Prostate gland (tissue), 2 donors: ENCODE data around the gene RASAL2. TPM values are rescaled to one million over a fixed set of nuclear protein-coding genes. Genes with fewer than 3 reads are reported as not detected.
"Not testable (repeated sequence)": the region's sequence is repeated elsewhere in the genome, so short reads cannot be mapped to it uniquely, and the experiment has no call there.

Source experiments
- DNase-seq: peaks from one replicate; pipeline ENCODE4 v3.0.0-alpha.2; 2019; ENCODE audit warnings: low spot score
- H3K27ac ChIP-seq, 2 donors: fragments of 200-600 bp; sonication (generic); 2 replicates each; pipeline ENCODE4 v1.5.1; 2017 to 2019
- H3K27me3 ChIP-seq: fragments of 200-600 bp; sonication (generic); replicated peaks from 2 replicates; pipeline ENCODE4 v1.5.1; 2019; ENCODE audit not compliant: insufficient read depth
- H3K36me3 ChIP-seq, 2 donors: fragments of 200-600 bp; sonication (generic); 1 replicate in 1 of 2; 2 replicates in 1 of 2; pipeline versions ENCODE4 v1.5.1 to v1.8.1; 2017 to 2019
- H3K4me1 ChIP-seq: fragments of 200-600 bp; sonication (generic); replicated peaks from 2 replicates; pipeline ENCODE4 v1.5.1; 2019
- H3K4me3 ChIP-seq, 2 donors: fragments of 200-600 bp; sonication (generic); 2 replicates each; pipeline ENCODE4 v1.5.1; 2017 to 2019
- H3K9me3 ChIP-seq: fragments of 200-600 bp; sonication (generic); 2 replicates; pipeline ENCODE4 v1.5.1; 2017
- POLR2A ChIP-seq: fragments of 450-650 bp; IDR thresholded peaks from one replicate; pipeline ENCODE4 v1.6.1; 2016; ENCODE audit warnings: antibody characterized with exemption, mild to moderate bottlenecking
- POLR2AphosphoS5 ChIP-seq: sonication (generic); formaldehyde crosslinking; IDR thresholded peaks from one replicate; pipeline ENCODE4 v1.6.1; 2017; ENCODE audit warnings: antibody characterized with exemption
- whole genome bisulfite sequencing: methylation state at CpG from one replicate; pipeline ENCODE4 v1.1.5; 2018; 5-methylcytosine and 5-hydroxymethylcytosine counted together
- intact Hi-C: fragments of 100-400 bp; cut with DNase I; formaldehyde crosslinking; loops from one replicate; pipeline ENCODE4 v1.14.2; 2022
- total RNA-seq, 2 donors: library from RNA; depleted of rRNA; stranded (reverse); fragments of >200 nt; gene quantifications; one replicate each; pipeline ENCODE4 v1.1.0, GENCODE V29; 2016
- TF ChIP-seq, protein P1 (sequence below), 4 experiments: fragments of 200-600 bp in 2 of 4; fragments of 450-650 bp in 2 of 4; sonication (generic) in 2 of 4; IDR thresholded peaks; 1 replicate in 3 of 4; 2 replicates in 1 of 4; pipeline ENCODE4 v1.5.1; 2016 to 2019; ENCODE audit warnings: antibody characterized with exemption in 4 of 4, mild to moderate bottlenecking in 2 of 4, moderate library complexity in 2 of 4

RASAL2 gene
- total RNA-seq, 2 donors from 2014 or later = 9.2 to 36.9 TPM

DNA sequence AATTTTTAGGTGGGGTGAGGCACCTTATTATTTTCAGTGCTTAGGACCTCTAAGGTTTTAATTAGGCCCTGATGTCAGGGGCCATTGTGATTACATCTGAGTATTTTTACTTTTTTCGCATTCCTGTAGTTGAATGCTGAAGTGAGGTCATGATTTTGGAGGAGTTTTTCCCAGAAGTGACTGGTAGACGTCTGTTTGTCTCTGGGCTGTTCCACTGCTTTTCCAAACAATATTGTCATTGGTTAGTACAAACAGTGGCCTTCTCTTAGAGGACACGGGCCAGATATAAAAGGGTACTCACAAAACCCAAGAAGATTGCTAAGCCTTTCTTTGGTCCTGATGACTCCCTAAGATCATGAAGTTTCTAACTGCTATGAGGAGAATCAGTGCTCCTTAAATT is 7.6 kb upstream of the RASAL2 start:
- Histone ChIP-seq H3K36me3 (no peaks in the 10 kb centered on the region), H3K27me3 (no peaks in the 10 kb centered on the region), H3K4me3 (no peak overlapping the region), H3K9me3 (no peaks in the 10 kb centered on the region), H3K27ac (no peak overlapping the region), H3K4me1 (no peaks in the 10 kb centered on the region)
- intact Hi-C loops = no loop called here
- DNase-seq = no peak
- TF ChIP-seq, protein P1, sequence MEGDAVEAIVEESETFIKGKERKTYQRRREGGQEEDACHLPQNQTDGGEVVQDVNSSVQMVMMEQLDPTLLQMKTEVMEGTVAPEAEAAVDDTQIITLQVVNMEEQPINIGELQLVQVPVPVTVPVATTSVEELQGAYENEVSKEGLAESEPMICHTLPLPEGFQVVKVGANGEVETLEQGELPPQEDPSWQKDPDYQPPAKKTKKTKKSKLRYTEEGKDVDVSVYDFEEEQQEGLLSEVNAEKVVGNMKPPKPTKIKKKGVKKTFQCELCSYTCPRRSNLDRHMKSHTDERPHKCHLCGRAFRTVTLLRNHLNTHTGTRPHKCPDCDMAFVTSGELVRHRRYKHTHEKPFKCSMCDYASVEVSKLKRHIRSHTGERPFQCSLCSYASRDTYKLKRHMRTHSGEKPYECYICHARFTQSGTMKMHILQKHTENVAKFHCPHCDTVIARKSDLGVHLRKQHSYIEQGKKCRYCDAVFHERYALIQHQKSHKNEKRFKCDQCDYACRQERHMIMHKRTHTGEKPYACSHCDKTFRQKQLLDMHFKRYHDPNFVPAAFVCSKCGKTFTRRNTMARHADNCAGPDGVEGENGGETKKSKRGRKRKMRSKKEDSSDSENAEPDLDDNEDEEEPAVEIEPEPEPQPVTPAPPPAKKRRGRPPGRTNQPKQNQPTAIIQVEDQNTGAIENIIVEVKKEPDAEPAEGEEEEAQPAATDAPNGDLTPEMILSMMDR (IDR thresholded peaks at IDR 0.05) = no peak
- TF ChIP-seq POLR2A (no peak), POLR2AphosphoS5 (no peak)
- WGBS = 67% methylated on average over 3 of the region's 3 CpGs

- Histone ChIP-seq H3K4me3 (no peak overlapping the region), H3K4me1 (no peaks in the 10 kb centered on the region), H3K27me3 (no peaks in the 10 kb centered on the region), H3K9me3 (no peaks in the 10 kb centered on the region), H3K27ac (no peak overlapping the region), H3K36me3 (no peaks in the 10 kb centered on the region)
- DNase-seq = no peak
- TF ChIP-seq POLR2AphosphoS5 (no peak), POLR2A (no peak)
- TF ChIP-seq, protein P1 (IDR thresholded peaks at IDR 0.05) = no peak
- 47% methylated on average over 4 of the region's 4 CpGs for WGBS
- intact Hi-C loops = no loop called here
Measured at GRCh38 chr1:178086766-178087165, 7.1 kb upstream of the RASAL2 start.

- 70% methylated on average over 2 of the region's 2 CpGs for WGBS
- Histone ChIP-seq H3K9me3 (no peaks in the 10 kb centered on the region), H3K27ac (no peak overlapping the region), H3K27me3 (no peaks in the 10 kb centered on the region), H3K4me1 (no peaks in the 10 kb centered on the region), H3K36me3 (no peaks in the 10 kb centered on the region), H3K4me3 (no peak overlapping the region)
- no peak for TF ChIP-seq POLR2A
- TF ChIP-seq, protein P1 (IDR thresholded peaks at IDR 0.05) = no peak
- no peak for TF ChIP-seq POLR2AphosphoS5
- no peak for DNase-seq
- intact Hi-C loops = no loop called here
Measured at GRCh38 chr1:178088651-178089050, 5.3 kb upstream of the RASAL2 start.

- WGBS = 95% methylated on average over 4 of the region's 4 CpGs
- not testable (repeated sequence) for DNase-seq, H3K4me3 ChIP-seq, H3K27ac ChIP-seq, H3K36me3 ChIP-seq, H3K27me3 ChIP-seq, H3K4me1 ChIP-seq, H3K9me3 ChIP-seq
- intact Hi-C loops = loop anchor here (5.0 to 10.0 kb wide), 2 partner anchors 54 to 193 kb away; no protein-coding TSS in a partner anchor
Measured at GRCh38 chr1:178091454-178091853, 2.5 kb upstream of the RASAL2 start.

- WGBS = 83% methylated on average over 3 of the region's 3 CpGs
- Histone ChIP-seq H3K9me3 (no peaks in the 10 kb centered on the region), H3K4me1 (no peaks in the 10 kb centered on the region), H3K36me3 (no peaks in the 10 kb centered on the region), H3K4me3 (no peak overlapping the region), H3K27ac (no peak overlapping the region), H3K27me3 (no peaks in the 10 kb centered on the region)
- TF ChIP-seq POLR2AphosphoS5 = no peak
- intact Hi-C loops = loop anchor here (5.0 to 10.0 kb wide), 2 partner anchors 55 to 193 kb away; no protein-coding TSS in a partner anchor
- no peak for DNase-seq
Measured at GRCh38 chr1:178091986-178092745, 1.7 kb upstream of the RASAL2 start.
